MM.1S (cell line): ENCODE data around the gene RSBN1L.

Experiments
- DNase-seq: peaks from one replicate; pipeline ENCODE4 v3.0.0-alpha.2; 2015
- H2AFZ ChIP-seq: fragments of 300-600 bp; sonication (generic); 2 replicates; pipeline ENCODE4 v1.6.0; 2016; ENCODE audit warnings: antibody characterized with exemption, low read length
- H3F3A ChIP-seq: fragments of 300-600 bp; sonication (generic); 2 replicates; pipeline ENCODE4 v1.6.1; 2016; ENCODE audit warnings: mild to moderate bottlenecking, antibody characterized with exemption, low read length, moderate library complexity, mixed read lengths; ENCODE audit not compliant: insufficient read depth
- H3K27ac ChIP-seq: fragments of 300-600 bp; sonication (generic); 2 replicates; pipeline ENCODE4 v1.5.1; 2016; ENCODE audit warnings: mild to moderate bottlenecking, low read length
- H3K27me3 ChIP-seq: fragments of 300-600 bp; sonication (generic); replicated peaks from 2 replicates; pipeline ENCODE4 v1.6.0; 2016; ENCODE audit warnings: low read length; ENCODE audit not compliant: insufficient read depth
- H3K36me3 ChIP-seq: fragments of 300-600 bp; sonication (generic); replicated peaks from 2 replicates; pipeline ENCODE4 v1.6.1; 2016; ENCODE audit warnings: mild to moderate bottlenecking, low read length, mixed read lengths; ENCODE audit not compliant: insufficient read depth
- H3K4me1 ChIP-seq: fragments of 300-600 bp; sonication (generic); 2 replicates; pipeline ENCODE4 v1.6.1; 2016; ENCODE audit warnings: low read length, mixed read lengths
- H3K4me2 ChIP-seq: fragments of 300-600 bp; sonication (generic); 2 replicates; pipeline ENCODE4 v1.6.0; 2016; ENCODE audit warnings: low read depth, low read length
- H3K4me3 ChIP-seq: fragments of 300-600 bp; sonication (generic); 2 replicates; pipeline ENCODE4 v1.5.1; 2016; ENCODE audit warnings: low read length, mixed read lengths
- H3K79me2 ChIP-seq: fragments of 300-600 bp; sonication (generic); 2 replicates; pipeline ENCODE4 v1.6.1; 2016; ENCODE audit warnings: mixed run types, low read length, mixed read lengths
- H3K9ac ChIP-seq: fragments of 300-600 bp; sonication (generic); 2 replicates; pipeline ENCODE4 v1.6.1; 2016; ENCODE audit warnings: low read length, mixed read lengths
- H3K9me2 ChIP-seq: fragments of 300-600 bp; sonication (generic); replicated peaks from 2 replicates; pipeline ENCODE4 v1.6.1; 2016; ENCODE audit warnings: mild to moderate bottlenecking, low read length, mixed read lengths; ENCODE audit not compliant: insufficient read depth
- H3K9me3 ChIP-seq: fragments of 300-600 bp; sonication (generic); replicated peaks from 2 replicates; pipeline ENCODE4 v1.6.1; 2016; ENCODE audit warnings: mild to moderate bottlenecking, low read length, mixed read lengths; ENCODE audit not compliant: insufficient read depth
- H4K20me1 ChIP-seq: fragments of 300-600 bp; sonication (generic); 2 replicates; pipeline ENCODE4 v1.6.1; 2016; ENCODE audit warnings: mild to moderate bottlenecking, low read length, moderate library complexity, mixed read lengths; ENCODE audit not compliant: insufficient read depth
- EZH2 ChIP-seq: fragments of 300-600 bp; sonication (generic); optimal IDR thresholded peaks from 2 replicates; pipeline ENCODE3; 2017; ENCODE audit warnings: low read depth, mild to moderate bottlenecking, antibody characterized with exemption, low read length, mixed read lengths
- EZH2phosphoT487 ChIP-seq: fragments of 300-600 bp; sonication (generic); IDR thresholded peaks from 2 replicates; pipeline ENCODE4 v1.6.1; 2018; ENCODE audit warnings: antibody characterized with exemption, low read length
- TF ChIP-seq, protein P1 (sequence below): fragments of 300-600 bp; sonication (generic); IDR thresholded peaks from 2 replicates; pipeline ENCODE4 v1.5.1; 2016; ENCODE audit warnings: antibody characterized with exemption, low read length, mixed read lengths

The RSBN1L gene

DNA sequence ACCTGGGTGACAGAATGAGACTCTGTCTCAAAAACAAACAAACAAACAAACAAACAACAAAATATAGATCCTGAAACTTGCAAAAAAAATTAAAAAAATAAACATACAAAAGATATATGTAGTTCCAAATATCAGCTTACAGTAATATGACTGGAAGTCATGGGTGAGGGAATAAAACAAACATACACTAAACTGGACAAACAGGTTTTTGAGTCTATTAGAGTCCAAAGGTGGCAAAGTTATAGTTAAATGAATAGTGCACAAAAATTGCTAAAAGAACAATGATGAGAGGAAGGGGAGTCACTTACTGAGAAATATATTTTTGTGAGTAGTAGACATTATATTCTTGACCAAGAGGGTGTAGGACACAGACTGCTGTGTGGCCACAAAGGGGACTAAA, 16.7 kb upstream of the RSBN1L start:
- no peaks in the 10 kb centered on the region for H3K9me3 ChIP-seq
- TF ChIP-seq, protein P1, sequence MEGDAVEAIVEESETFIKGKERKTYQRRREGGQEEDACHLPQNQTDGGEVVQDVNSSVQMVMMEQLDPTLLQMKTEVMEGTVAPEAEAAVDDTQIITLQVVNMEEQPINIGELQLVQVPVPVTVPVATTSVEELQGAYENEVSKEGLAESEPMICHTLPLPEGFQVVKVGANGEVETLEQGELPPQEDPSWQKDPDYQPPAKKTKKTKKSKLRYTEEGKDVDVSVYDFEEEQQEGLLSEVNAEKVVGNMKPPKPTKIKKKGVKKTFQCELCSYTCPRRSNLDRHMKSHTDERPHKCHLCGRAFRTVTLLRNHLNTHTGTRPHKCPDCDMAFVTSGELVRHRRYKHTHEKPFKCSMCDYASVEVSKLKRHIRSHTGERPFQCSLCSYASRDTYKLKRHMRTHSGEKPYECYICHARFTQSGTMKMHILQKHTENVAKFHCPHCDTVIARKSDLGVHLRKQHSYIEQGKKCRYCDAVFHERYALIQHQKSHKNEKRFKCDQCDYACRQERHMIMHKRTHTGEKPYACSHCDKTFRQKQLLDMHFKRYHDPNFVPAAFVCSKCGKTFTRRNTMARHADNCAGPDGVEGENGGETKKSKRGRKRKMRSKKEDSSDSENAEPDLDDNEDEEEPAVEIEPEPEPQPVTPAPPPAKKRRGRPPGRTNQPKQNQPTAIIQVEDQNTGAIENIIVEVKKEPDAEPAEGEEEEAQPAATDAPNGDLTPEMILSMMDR: no peak
- no peak for TF ChIP-seq EZH2phosphoT487
- TF ChIP-seq EZH2: no peak
- H3K4me3 ChIP-seq: no peak overlapping the region
- H3F3A ChIP-seq: no peaks in the 10 kb centered on the region
- no peak overlapping the region for H3K4me2 ChIP-seq
- H3K79me2 ChIP-seq: no peaks in the 10 kb centered on the region
- no peaks in the 10 kb centered on the region for H3K4me1 ChIP-seq
- H3K9me2 ChIP-seq: no peaks in the 10 kb centered on the region
- no peak overlapping the region for H2AFZ ChIP-seq
- no peak for DNase-seq
- H3K27ac ChIP-seq: no peak overlapping the region
- H3K27me3 ChIP-seq: no peaks in the 10 kb centered on the region
- no peak overlapping the region for H3K9ac ChIP-seq
- H3K36me3 ChIP-seq: no peaks in the 10 kb centered on the region
- no peaks in the 10 kb centered on the region for H4K20me1 ChIP-seq

DNA sequence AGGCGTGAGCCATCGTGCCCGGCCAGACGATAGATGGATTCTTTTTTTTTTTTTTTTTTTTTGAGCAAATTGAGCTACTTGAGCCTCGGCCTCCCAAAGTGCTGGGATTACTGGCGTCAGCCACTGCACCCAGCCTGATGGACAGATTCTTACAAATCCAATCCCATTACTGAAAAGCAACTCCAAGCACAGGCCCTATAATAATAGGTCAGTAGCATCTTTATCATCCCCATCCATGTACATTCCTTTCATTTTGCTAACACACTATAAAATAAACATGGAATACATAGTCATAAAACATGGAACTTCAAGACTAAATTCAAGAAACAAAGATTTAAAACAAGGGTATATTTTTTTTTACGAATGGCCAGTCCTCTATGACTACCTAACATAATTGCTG, 16.0 kb upstream of the RSBN1L start:
- Histone ChIP-seq H3K4me2 (no peak overlapping the region), H3K9me2 (no peaks in the 10 kb centered on the region), H2AFZ (no peak overlapping the region), H3K9me3 (no peaks in the 10 kb centered on the region), H3K4me1 (0 out of 2 replicates have a peak, but pooled peaks cover 3% of the 10 kb centered on the region), H3K36me3 (no peaks in the 10 kb centered on the region), H3K27me3 (no peaks in the 10 kb centered on the region), H4K20me1 (no peaks in the 10 kb centered on the region), H3K27ac (no peak overlapping the region), H3K79me2 (no peaks in the 10 kb centered on the region), H3F3A (no peaks in the 10 kb centered on the region), H3K9ac (no peak overlapping the region), H3K4me3 (no peak overlapping the region)
- no peak for TF ChIP-seq EZH2phosphoT487
- DNase-seq: no peak

DNA sequence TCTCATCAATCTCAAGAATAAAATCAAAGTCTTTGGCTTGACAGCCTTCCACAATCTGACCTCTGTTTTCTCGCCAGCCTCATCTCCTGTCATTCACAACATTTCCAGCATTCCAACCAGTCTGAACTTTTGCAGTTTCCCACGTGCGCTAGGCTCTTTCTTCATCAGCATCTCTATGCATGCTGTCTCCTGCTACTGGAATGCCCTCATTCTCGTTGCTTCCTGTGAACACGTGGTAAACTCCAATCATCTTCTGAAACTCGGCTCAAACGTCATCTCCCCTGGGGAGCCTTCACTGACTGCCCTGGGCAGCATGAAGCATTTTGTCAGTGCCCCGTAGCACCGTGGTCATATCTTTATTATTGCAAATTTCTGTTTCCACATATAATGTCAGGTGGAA, 12.2 kb upstream of the RSBN1L start:
- no peak overlapping the region for H3K4me3 ChIP-seq
- H3K27me3 ChIP-seq: no peaks in the 10 kb centered on the region
- no peaks in the 10 kb centered on the region for H3K79me2 ChIP-seq
- no peak for DNase-seq
- TF ChIP-seq, protein P1: no peak
- no peak for TF ChIP-seq EZH2
- no peak for TF ChIP-seq EZH2phosphoT487
- H3K4me2 ChIP-seq: no peak overlapping the region
- no peaks in the 10 kb centered on the region for H3F3A ChIP-seq
- no peak overlapping the region for H3K9ac ChIP-seq
- no peak overlapping the region for H2AFZ ChIP-seq
- H3K4me1 ChIP-seq: 0 out of 2 replicates have a peak, but pooled peaks cover 5% of the 10 kb centered on the region
- H3K27ac ChIP-seq: no peak overlapping the region
- no peaks in the 10 kb centered on the region for H3K9me2 ChIP-seq
- H3K9me3 ChIP-seq: no peaks in the 10 kb centered on the region
- no peaks in the 10 kb centered on the region for H3K36me3 ChIP-seq
- no peaks in the 10 kb centered on the region for H4K20me1 ChIP-seq

DNA sequence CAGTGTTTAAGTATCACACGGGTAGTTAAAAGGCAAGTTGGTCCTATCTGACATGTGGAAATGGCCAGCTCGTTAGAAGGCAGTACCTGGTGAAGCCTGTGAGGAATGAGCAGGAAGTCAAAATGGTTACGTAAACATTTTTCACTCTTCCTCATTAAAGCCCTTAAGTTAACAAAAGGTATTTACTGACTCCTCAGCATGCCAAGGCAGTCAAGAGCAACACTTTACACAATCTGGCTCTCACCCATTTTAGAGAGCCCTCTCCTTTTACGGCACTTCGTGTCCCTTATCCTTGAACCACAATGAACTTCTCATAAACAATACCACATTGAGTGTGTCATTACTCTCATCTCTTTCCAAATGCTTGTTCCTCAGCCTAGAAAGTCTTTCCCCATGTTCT, 11.0 kb upstream of the RSBN1L start:
- Histone ChIP-seq H3K9ac (no peak overlapping the region), H3K9me2 (no peaks in the 10 kb centered on the region), H2AFZ (no peak overlapping the region), H3K9me3 (no peaks in the 10 kb centered on the region), H3F3A (no peaks in the 10 kb centered on the region), H3K27me3 (no peaks in the 10 kb centered on the region), H3K4me1 (0 out of 2 replicates have a peak, but pooled peaks cover 5% of the 10 kb centered on the region), H3K36me3 (no peaks in the 10 kb centered on the region), H3K4me3 (no peak overlapping the region), H3K79me2 (no peaks in the 10 kb centered on the region), H3K27ac (no peak overlapping the region), H4K20me1 (no peaks in the 10 kb centered on the region), H3K4me2 (peak overlapping the region; percentile 10; the same call in 1 of the 2 replicates)
- DNase-seq: peak; percentile 31
- TF ChIP-seq, protein P1: no peak
- TF ChIP-seq EZH2 (no peak), EZH2phosphoT487 (no peak)
